ENCODE measurements around the gene PSAP.
A peak's percentile ranks its signal among the peaks of the same experiment; 100 is the strongest.
"Not testable (repeated sequence)": the region's sequence is repeated elsewhere in the genome, so short reads cannot be mapped to it uniquely, and the experiment has no call there.

Gene PSAP

GRCh38 chr10:71850743-71851464 lies at the start of gene PSAP:
Gene PSAP (minus strand): TSS chr10:71851251. CDS start chr10:71851221, 30 bp downstream.
- DNase-seq (ENCODE audit: low spot score): peak; percentile 97

- DNase-seq (ENCODE audit: low spot score): no peak
These were observed 49.6 kb upstream of the PSAP start for GRCh38 chr10:71900441-71901180.

GRCh38 chr10:71899665-71900412 lies 48.8 kb upstream of the PSAP start:
- no peak for DNase-seq (ENCODE audit: low spot score)

GRCh38 chr10:71898346-71898745 lies 47.3 kb upstream of the PSAP start:
- DNase-seq (ENCODE audit: low spot score): not testable (repeated sequence)

- no peak for DNase-seq (ENCODE audit: low spot score)
These were observed 42.9 kb upstream of the PSAP start for GRCh38 chr10:71893920-71894319.

GRCh38 chr10:71893258-71893815 lies 42.3 kb upstream of the PSAP start:
- no peak for DNase-seq (ENCODE audit: low spot score)

GRCh38 chr10:71891437-71891836 lies 40.4 kb upstream of the PSAP start:
- no peak for DNase-seq (ENCODE audit: low spot score)

- DNase-seq (ENCODE audit: low spot score): peak; percentile 18
These were observed 38.4 kb upstream of the PSAP start for GRCh38 chr10:71889388-71889987.

- peak; percentile 96 for DNase-seq (ENCODE audit: low spot score)
These were observed 37.8 kb upstream of the PSAP start for GRCh38 chr10:71888623-71889387.

GRCh38 chr10:71888248-71888622 lies 37.2 kb upstream of the PSAP start:
- DNase-seq (ENCODE audit: low spot score): no peak

GRCh38 chr10:71887743-71888142 lies 36.7 kb upstream of the PSAP start:
- DNase-seq (ENCODE audit: low spot score): no peak

- DNase-seq (ENCODE audit: low spot score): no peak
These were observed 32.0 kb upstream of the PSAP start for GRCh38 chr10:71882813-71883659.

GRCh38 chr10:71881647-71882355 lies 30.8 kb upstream of the PSAP start:
- DNase-seq (ENCODE audit: low spot score): no peak

GRCh38 chr10:71881307-71881624 lies 30.2 kb upstream of the PSAP start:
- DNase-seq (ENCODE audit: low spot score): not testable (repeated sequence)

- no peak for DNase-seq (ENCODE audit: low spot score)
These were observed 29.6 kb upstream of the PSAP start for GRCh38 chr10:71880425-71881306.

- no peak for DNase-seq (ENCODE audit: low spot score)
These were observed 27.4 kb upstream of the PSAP start for GRCh38 chr10:71878327-71879034.

- DNase-seq (ENCODE audit: low spot score): no peak
These were observed 26.8 kb upstream of the PSAP start for GRCh38 chr10:71877821-71878220.

- not testable (repeated sequence) for DNase-seq (ENCODE audit: low spot score)
These were observed 23.8 kb upstream of the PSAP start for GRCh38 chr10:71874680-71875354.
